HepG2 (cell line): ENCODE results near the gene AP5Z1. TPM values are rescaled to one million over a fixed set of nuclear protein-coding genes. Genes with fewer than 3 reads are reported as not detected.

ENCODE experiments used
- BHLHE40 ChIP-seq: IDR thresholded peaks from 2 replicates; pipeline ENCODE4 v1.6.1; 2011; ENCODE audit warnings: low read length, improper control_type of control experiment
- CREB1 ChIP-seq, 2 experiments: fragments of 450-650 bp in 1 of 2; IDR thresholded peaks; 2 replicates each; pipeline ENCODE4 v1.6.1; 2016 to 2017; ENCODE audit warnings: control low read depth in 1 of 2, mild to moderate bottlenecking in 1 of 2, missing compliant biosample characterization in 1 of 2, missing genetic modification characterization in 1 of 2
- HNF1B ChIP-seq: sonication (generic); formaldehyde crosslinking; IDR thresholded peaks from 2 replicates; pipeline ENCODE4 v1.5.1; 2020; ENCODE audit warnings: mild to moderate bottlenecking, moderate library complexity, missing genetic modification reagents
- MYNN ChIP-seq: sonication (generic); formaldehyde crosslinking; IDR thresholded peaks from 2 replicates; pipeline ENCODE4 v1.4.0; 2020; ENCODE audit warnings: mild to moderate bottlenecking, low read depth, missing genetic modification reagents
- PRPF4 ChIP-seq: fragments of 200-400 bp; formaldehyde crosslinking; IDR thresholded peaks from 2 replicates; pipeline ENCODE4 v1.6.1; 2016; ENCODE audit warnings: low read length, low read depth; ENCODE audit not compliant: poor library complexity, severe bottlenecking
- SIX1 ChIP-seq: sonication (generic); formaldehyde crosslinking; IDR thresholded peaks from 2 replicates; pipeline ENCODE4 v1.4.0; 2020; ENCODE audit warnings: missing genetic modification reagents, borderline replicate concordance
- SP2 ChIP-seq: sonication (generic); formaldehyde crosslinking; IDR thresholded peaks from 2 replicates; pipeline ENCODE4 v1.5.1; 2020; ENCODE audit warnings: mild to moderate bottlenecking, missing genetic modification reagents
- ZNF230 ChIP-seq: sonication (generic); formaldehyde crosslinking; IDR thresholded peaks from 2 replicates; pipeline ENCODE4 v1.4.0; 2020; ENCODE audit warnings: mild to moderate bottlenecking, missing genetic modification reagents
- ZNF34 ChIP-seq: sonication (generic); formaldehyde crosslinking; IDR thresholded peaks from 2 replicates; pipeline ENCODE4 v1.4.0; 2020; ENCODE audit warnings: mild to moderate bottlenecking, missing genetic modification reagents, borderline replicate concordance
- ZNF7 ChIP-seq: IDR thresholded peaks from 2 replicates; pipeline ENCODE4 v1.6.1; 2016; ENCODE audit warnings: missing biosample characterization, missing genetic modification reagents
- polyA plus RNA-seq, 8 experiments: library from polyadenylated mRNA; depleted of rRNA in 3 of 8; stranded (reverse) in 7 of 8; unstranded in 1 of 8; fragments of >200 nt; fragmentation: Illumina TruSeq in 4 of 8; extraction: Trizol in 4 of 8; gene quantifications; 2 replicates each; pipeline versions ENCODE4 v1.2.1 to v1.2.3, GENCODE V29; 2011 to 2016; ENCODE audit warnings: low read depth in 4 of 8, missing spikeins in 1 of 8, mixed read lengths in 1 of 8; ENCODE audit not compliant: insufficient read depth in 1 of 8
- total RNA-seq, 5 experiments: library from RNA; depleted of rRNA; stranded (reverse); fragments of >200 nt; fragmentation: Illumina TruSeq; extraction: Trizol; gene quantifications; 2 replicates each; pipeline ENCODE4 v1.2.3, GENCODE V29; 2016; ENCODE audit warnings: low read depth in 1 of 5
- TF ChIP-seq, protein P1 (sequence below): sonication (generic); formaldehyde crosslinking; IDR thresholded peaks from 2 replicates; pipeline ENCODE4 v1.5.1; 2020; ENCODE audit warnings: missing genetic modification reagents, mild to moderate bottlenecking, borderline replicate concordance
- TF ChIP-seq, protein P2 (sequence below): fragments of 450-650 bp; IDR thresholded peaks from 2 replicates; pipeline ENCODE4 v1.6.1; 2016
- TF ChIP-seq, protein P3 (sequence below): sonication (generic); formaldehyde crosslinking; IDR thresholded peaks from 2 replicates; pipeline ENCODE4 v1.5.1; 2020; ENCODE audit warnings: mild to moderate bottlenecking, missing genetic modification reagents, moderate library complexity
- TF ChIP-seq, protein P4 (sequence below): sonication (generic); formaldehyde crosslinking; IDR thresholded peaks from 2 replicates; pipeline ENCODE4 v1.8.0; 2022; ENCODE audit warnings: mild to moderate bottlenecking, missing genetic modification reagents; ENCODE audit not compliant: insufficient replicate concordance

AP5Z1 gene
- total and polyA plus RNA-seq, 2 of the 13 experiments (the other 11 are each of a cell fraction or from before 2014, with no cell fraction given) = 9.3 to 15.1 TPM

- TF ChIP-seq ZNF7 (CRISPR knock-in tag) = no peak
- TF ChIP-seq SIX1 (CRISPR knock-in tag) = no peak
- TF ChIP-seq, protein P1, sequence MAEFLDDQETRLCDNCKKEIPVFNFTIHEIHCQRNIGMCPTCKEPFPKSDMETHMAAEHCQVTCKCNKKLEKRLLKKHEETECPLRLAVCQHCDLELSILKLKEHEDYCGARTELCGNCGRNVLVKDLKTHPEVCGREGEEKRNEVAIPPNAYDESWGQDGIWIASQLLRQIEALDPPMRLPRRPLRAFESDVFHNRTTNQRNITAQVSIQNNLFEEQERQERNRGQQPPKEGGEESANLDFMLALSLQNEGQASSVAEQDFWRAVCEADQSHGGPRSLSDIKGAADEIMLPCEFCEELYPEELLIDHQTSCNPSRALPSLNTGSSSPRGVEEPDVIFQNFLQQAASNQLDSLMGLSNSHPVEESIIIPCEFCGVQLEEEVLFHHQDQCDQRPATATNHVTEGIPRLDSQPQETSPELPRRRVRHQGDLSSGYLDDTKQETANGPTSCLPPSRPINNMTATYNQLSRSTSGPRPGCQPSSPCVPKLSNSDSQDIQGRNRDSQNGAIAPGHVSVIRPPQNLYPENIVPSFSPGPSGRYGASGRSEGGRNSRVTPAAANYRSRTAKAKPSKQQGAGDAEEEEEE (CRISPR knock-in tag) = no peak
- no peak for TF ChIP-seq ZNF34 (CRISPR knock-in tag)
- TF ChIP-seq, protein P2, sequence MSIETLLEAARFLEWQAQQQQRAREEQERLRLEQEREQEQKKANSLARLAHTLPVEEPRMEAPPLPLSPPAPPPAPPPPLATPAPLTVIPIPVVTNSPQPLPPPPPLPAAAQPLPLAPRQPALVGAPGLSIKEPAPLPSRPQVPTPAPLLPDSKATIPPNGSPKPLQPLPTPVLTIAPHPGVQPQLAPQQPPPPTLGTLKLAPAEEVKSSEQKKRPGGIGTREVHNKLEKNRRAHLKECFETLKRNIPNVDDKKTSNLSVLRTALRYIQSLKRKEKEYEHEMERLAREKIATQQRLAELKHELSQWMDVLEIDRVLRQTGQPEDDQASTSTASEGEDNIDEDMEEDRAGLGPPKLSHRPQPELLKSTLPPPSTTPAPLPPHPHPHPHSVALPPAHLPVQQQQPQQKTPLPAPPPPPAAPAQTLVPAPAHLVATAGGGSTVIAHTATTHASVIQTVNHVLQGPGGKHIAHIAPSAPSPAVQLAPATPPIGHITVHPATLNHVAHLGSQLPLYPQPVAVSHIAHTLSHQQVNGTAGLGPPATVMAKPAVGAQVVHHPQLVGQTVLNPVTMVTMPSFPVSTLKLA = peak; percentile 74
- no peak for TF ChIP-seq HNF1B (CRISPR knock-in tag)
- TF ChIP-seq, protein P3, sequence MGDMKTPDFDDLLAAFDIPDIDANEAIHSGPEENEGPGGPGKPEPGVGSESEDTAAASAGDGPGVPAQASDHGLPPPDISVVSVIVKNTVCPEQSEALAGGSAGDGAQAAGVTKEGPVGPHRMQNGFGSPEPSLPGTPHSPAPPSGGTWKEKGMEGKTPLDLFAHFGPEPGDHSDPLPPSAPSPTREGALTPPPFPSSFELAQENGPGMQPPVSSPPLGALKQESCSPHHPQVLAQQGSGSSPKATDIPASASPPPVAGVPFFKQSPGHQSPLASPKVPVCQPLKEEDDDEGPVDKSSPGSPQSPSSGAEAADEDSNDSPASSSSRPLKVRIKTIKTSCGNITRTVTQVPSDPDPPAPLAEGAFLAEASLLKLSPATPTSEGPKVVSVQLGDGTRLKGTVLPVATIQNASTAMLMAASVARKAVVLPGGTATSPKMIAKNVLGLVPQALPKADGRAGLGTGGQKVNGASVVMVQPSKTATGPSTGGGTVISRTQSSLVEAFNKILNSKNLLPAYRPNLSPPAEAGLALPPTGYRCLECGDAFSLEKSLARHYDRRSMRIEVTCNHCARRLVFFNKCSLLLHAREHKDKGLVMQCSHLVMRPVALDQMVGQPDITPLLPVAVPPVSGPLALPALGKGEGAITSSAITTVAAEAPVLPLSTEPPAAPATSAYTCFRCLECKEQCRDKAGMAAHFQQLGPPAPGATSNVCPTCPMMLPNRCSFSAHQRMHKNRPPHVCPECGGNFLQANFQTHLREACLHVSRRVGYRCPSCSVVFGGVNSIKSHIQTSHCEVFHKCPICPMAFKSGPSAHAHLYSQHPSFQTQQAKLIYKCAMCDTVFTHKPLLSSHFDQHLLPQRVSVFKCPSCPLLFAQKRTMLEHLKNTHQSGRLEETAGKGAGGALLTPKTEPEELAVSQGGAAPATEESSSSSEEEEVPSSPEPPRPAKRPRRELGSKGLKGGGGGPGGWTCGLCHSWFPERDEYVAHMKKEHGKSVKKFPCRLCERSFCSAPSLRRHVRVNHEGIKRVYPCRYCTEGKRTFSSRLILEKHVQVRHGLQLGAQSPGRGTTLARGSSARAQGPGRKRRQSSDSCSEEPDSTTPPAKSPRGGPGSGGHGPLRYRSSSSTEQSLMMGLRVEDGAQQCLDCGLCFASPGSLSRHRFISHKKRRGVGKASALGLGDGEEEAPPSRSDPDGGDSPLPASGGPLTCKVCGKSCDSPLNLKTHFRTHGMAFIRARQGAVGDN (CRISPR knock-in tag) = peak; percentile 32; the same call in 1 of the 2 replicates
- TF ChIP-seq, protein P4, sequence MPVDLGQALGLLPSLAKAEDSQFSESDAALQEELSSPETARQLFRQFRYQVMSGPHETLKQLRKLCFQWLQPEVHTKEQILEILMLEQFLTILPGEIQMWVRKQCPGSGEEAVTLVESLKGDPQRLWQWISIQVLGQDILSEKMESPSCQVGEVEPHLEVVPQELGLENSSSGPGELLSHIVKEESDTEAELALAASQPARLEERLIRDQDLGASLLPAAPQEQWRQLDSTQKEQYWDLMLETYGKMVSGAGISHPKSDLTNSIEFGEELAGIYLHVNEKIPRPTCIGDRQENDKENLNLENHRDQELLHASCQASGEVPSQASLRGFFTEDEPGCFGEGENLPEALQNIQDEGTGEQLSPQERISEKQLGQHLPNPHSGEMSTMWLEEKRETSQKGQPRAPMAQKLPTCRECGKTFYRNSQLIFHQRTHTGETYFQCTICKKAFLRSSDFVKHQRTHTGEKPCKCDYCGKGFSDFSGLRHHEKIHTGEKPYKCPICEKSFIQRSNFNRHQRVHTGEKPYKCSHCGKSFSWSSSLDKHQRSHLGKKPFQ (CRISPR knock-in tag) = no peak
- peak; percentile 62 for TF ChIP-seq BHLHE40
- TF ChIP-seq MYNN (CRISPR knock-in tag) = no peak
- no peak for TF ChIP-seq ZNF230 (CRISPR knock-in tag)
- peak; percentile 59; the same call in 1 of the 2 replicates for TF ChIP-seq CREB1 (IDR thresholded peaks at IDR 0.05)
- TF ChIP-seq CREB1 (CRISPR knock-in tag; IDR thresholded peaks at IDR 0.05) = no peak
- no peak for TF ChIP-seq PRPF4
- TF ChIP-seq SP2 (CRISPR knock-in tag) = no peak
Measured at GRCh38 chr7:4838626-4839334, 63.4 kb downstream of the AP5Z1 start (continued).
